Measurements from ENCODE around the gene VCAN.

- TF ChIP-seq CTCF (conservative IDR thresholded peaks at IDR 0.05; ENCODE audit: low read length) = no peak
- TF ChIP-seq EZH2phosphoT487 (IDR thresholded peaks at IDR 0.05; ENCODE audit: borderline replicate concordance, low read depth, low read length) = no peak
These were observed 69.2 kb downstream of the VCAN start for GRCh38 chr5:83540783-83541182.
